HL-60 (cell line): ENCODE measurements around the gene PRAMEF12.
"Not testable (repeated sequence)": the region's sequence is repeated elsewhere in the genome, so short reads cannot be mapped to it uniquely, and the experiment has no call there.

Experiments used
- DNase-seq, 2 experiments: peaks; one replicate each; pipeline ENCODE4 v3.0.0-alpha.2; 2010 to 2020; ENCODE audit warnings: low read depth in 1 of 2, low spot score in 1 of 2
- H3K27ac ChIP-seq: fragments of 250-450 bp; sonication (Bioruptor Pico); replicated peaks from 2 replicates; pipeline ENCODE4 v1.5.1; 2020; ENCODE audit warnings: mild to moderate bottlenecking, moderate library complexity
- H3K27me3 ChIP-seq: fragments of 250-450 bp; sonication (Bioruptor Pico); 2 replicates; pipeline ENCODE4 v1.5.1; 2021; ENCODE audit warnings: mild to moderate bottlenecking, moderate library complexity; ENCODE audit not compliant: insufficient read depth, poor library complexity, severe bottlenecking
- H3K4me3 ChIP-seq: replicated peaks from 2 replicates; pipeline ENCODE4 v1.5.1; 2011; ENCODE audit warnings: mild to moderate bottlenecking, control low read depth, low read length; ENCODE audit not compliant: insufficient read depth
- GABPA ChIP-seq: IDR thresholded peaks from 2 replicates; pipeline ENCODE4 v1.6.1; 2012; ENCODE audit warnings: low read depth
- POLR2AphosphoS5 ChIP-seq: IDR thresholded peaks from 2 replicates; pipeline ENCODE4 v1.6.1; 2012; ENCODE audit warnings: low read depth
- SPI1 ChIP-seq: IDR thresholded peaks from 2 replicates; pipeline ENCODE4 v1.6.1; 2012; ENCODE audit warnings: low read depth, mild to moderate bottlenecking, borderline replicate concordance
- long read RNA-seq: library from polyadenylated mRNA; unstranded; transcript quantifications from one replicate; pipeline ENCODE4 v2.0.0, GENCODE V29; 2020
- TF ChIP-seq, protein P1 (sequence below): IDR thresholded peaks from one replicate; pipeline ENCODE4 v1.5.1; 2011; ENCODE audit warnings: low read length, control low read depth, inconsistent platforms; ENCODE audit not compliant: insufficient read depth
- TF ChIP-seq, protein P2 (sequence below): IDR thresholded peaks from 2 replicates; pipeline ENCODE4 v1.6.1; 2012; ENCODE audit warnings: low read depth; ENCODE audit not compliant: insufficient replicate concordance

PRAMEF12 gene
- long read RNA-seq: 0 reads

DNA sequence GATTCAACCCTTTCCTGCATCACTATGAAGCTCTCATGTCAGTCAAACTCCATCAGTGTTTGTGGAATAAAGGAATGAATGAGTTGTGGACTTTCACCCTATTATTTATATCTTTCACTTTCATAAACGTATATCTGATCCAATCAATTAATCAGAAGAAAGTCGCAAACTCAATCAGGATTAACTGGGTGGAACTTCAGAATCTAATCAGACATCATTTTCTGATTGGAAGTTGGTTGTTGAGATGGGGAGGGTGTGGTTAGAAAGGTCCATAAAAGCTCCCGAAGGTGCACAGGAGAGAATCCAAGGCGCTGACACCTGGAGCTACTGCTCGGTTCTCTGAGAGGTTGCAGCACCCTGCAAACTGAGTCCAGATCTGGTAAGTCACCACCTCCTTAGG, at the start of gene PRAMEF12:
Gene PRAMEF12 (plus strand): TSS at position 301 of the 400 bp plus-strand sequence. CDS start 1,130 bp downstream, outside the sequence.
- TF ChIP-seq, protein P1, sequence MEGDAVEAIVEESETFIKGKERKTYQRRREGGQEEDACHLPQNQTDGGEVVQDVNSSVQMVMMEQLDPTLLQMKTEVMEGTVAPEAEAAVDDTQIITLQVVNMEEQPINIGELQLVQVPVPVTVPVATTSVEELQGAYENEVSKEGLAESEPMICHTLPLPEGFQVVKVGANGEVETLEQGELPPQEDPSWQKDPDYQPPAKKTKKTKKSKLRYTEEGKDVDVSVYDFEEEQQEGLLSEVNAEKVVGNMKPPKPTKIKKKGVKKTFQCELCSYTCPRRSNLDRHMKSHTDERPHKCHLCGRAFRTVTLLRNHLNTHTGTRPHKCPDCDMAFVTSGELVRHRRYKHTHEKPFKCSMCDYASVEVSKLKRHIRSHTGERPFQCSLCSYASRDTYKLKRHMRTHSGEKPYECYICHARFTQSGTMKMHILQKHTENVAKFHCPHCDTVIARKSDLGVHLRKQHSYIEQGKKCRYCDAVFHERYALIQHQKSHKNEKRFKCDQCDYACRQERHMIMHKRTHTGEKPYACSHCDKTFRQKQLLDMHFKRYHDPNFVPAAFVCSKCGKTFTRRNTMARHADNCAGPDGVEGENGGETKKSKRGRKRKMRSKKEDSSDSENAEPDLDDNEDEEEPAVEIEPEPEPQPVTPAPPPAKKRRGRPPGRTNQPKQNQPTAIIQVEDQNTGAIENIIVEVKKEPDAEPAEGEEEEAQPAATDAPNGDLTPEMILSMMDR: no peak
- no peak for TF ChIP-seq POLR2AphosphoS5
- TF ChIP-seq, protein P2, sequence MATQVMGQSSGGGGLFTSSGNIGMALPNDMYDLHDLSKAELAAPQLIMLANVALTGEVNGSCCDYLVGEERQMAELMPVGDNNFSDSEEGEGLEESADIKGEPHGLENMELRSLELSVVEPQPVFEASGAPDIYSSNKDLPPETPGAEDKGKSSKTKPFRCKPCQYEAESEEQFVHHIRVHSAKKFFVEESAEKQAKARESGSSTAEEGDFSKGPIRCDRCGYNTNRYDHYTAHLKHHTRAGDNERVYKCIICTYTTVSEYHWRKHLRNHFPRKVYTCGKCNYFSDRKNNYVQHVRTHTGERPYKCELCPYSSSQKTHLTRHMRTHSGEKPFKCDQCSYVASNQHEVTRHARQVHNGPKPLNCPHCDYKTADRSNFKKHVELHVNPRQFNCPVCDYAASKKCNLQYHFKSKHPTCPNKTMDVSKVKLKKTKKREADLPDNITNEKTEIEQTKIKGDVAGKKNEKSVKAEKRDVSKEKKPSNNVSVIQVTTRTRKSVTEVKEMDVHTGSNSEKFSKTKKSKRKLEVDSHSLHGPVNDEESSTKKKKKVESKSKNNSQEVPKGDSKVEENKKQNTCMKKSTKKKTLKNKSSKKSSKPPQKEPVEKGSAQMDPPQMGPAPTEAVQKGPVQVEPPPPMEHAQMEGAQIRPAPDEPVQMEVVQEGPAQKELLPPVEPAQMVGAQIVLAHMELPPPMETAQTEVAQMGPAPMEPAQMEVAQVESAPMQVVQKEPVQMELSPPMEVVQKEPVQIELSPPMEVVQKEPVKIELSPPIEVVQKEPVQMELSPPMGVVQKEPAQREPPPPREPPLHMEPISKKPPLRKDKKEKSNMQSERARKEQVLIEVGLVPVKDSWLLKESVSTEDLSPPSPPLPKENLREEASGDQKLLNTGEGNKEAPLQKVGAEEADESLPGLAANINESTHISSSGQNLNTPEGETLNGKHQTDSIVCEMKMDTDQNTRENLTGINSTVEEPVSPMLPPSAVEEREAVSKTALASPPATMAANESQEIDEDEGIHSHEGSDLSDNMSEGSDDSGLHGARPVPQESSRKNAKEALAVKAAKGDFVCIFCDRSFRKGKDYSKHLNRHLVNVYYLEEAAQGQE: no peak
- no peak for TF ChIP-seq GABPA
- no peak for TF ChIP-seq SPI1
- no peak within 1 kb of the TSS for H3K27ac ChIP-seq
- DNase-seq: no peak

DNA sequence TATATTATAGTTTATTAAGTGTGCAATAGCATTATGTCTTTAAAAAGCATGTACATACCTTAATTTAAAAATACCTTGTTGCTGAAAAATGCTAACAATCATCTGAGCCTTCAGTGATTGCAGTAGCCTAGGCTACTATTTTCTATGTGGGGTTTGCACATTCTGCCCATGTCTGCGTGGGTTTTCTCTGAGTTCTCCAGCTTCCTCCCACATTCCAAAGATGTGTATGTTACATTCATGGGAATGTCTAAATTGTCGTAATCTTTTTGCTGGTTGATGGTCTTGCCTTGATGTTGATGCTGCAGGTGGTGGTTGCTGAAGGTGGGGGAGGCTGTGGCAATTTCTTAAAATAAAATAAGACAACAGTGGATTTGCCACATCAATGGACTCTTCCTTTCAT, 45.1 kb upstream of the PRAMEF12 start:
- Histone ChIP-seq H3K27ac (no peak overlapping the region), H3K27me3 (peaks cover under 1% of the 10 kb centered on the region), H3K4me3 (no peak overlapping the region)
- DNase-seq: no peak
- TF ChIP-seq SPI1 (no peak), POLR2AphosphoS5 (no peak), GABPA (no peak)
- TF ChIP-seq, protein P2: no peak
- TF ChIP-seq, protein P1: no peak

More for the DNA sequence above, at the start of gene PRAMEF12:
- Histone ChIP-seq H3K4me3 (no peak within 1 kb of the TSS), H3K27me3 (no peaks in the 10 kb centered on the region)

- Histone ChIP-seq H3K27me3 (peaks cover 8% of the 10 kb centered on the region), H3K4me3 (no peak overlapping the region), H3K27ac (no peak overlapping the region)
- TF ChIP-seq SPI1 (no peak), POLR2AphosphoS5 (no peak), GABPA (no peak)
- TF ChIP-seq, protein P2: no peak
- TF ChIP-seq, protein P1: no peak
- DNase-seq: no peak
These were observed 43.4 kb upstream of the PRAMEF12 start for GRCh38 chr1:12730156-12730555.

DNA sequence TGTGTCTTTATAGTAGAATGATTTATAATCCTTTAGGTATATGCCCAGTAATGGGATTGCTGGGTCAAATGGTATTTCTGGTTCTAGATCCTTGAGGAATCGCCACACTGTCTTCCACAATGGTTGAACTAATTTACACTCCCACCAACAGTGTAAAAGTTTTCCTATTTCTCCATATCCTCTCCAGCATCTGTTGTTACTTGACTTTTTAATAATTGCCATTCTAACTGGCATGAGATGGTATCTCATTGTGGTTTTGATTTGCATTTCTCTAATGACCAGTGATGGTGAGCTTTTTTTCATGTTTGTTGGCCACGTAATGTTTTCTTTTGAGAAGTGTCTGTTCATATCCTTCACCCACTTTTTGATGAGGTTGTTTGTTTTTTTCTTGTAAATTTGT, 42.5 kb upstream of the PRAMEF12 start:
- not testable (repeated sequence) for H3K4me3 ChIP-seq, DNase-seq, H3K27ac ChIP-seq, H3K27me3 ChIP-seq
